Measurements from ENCODE around the gene ARMH3.

ARMH3 gene

GRCh38 chr10:101797403-101798059, 258.4 kb downstream of the ARMH3 start:
- no peak for DNase-seq (ENCODE audit: low read depth in 2 of 2)
